Hematopoietic multipotent progenitor cell treated with erythropoietin and hydrocortisone succinate and interleukin-3 and kit ligand, for 15 days (in vitro differentiated cells): ENCODE measurements around the gene GJB2.

Experiments
- DNase-seq: peaks from one replicate; pipeline ENCODE4 v3.0.0-alpha.2; 2015; ENCODE audit warnings: low spot score

The GJB2 gene

GRCh38 chr13:20192158-20192835 lies 441 bp downstream of the GJB2 start:
- DNase-seq = no peak

- DNase-seq = no peak
Observed at GRCh38 chr13:20191311-20192157, 1.2 kb downstream of the GJB2 start.

GRCh38 chr13:20190481-20191310 lies 2.0 kb downstream of the GJB2 start:
- no peak for DNase-seq

DNA sequence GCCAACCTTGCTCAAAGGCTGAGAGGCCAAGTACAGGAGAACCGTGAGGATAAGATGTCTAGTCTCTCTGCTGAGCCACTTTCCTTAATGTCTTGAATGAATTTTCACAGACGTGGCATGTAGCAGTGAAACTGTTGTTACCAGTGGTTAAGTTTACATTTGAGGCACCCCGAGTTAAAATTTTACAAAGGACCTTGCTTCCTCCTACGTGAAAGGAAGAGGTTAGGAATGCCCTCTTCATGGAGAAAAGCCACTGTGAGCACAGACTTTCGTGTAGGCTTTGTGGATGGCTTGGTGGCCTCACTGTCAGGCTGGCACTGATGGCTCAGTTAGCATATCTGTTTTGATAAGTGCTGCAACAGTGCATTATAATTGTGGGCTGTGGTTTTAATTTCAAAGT lies 2.7 kb downstream of the GJB2 start:
- no peak for DNase-seq

- no peak for DNase-seq
Observed at GRCh38 chr13:20188667-20189553, 3.8 kb downstream of the GJB2 start.

- DNase-seq = no peak
Observed at GRCh38 chr13:20186771-20187170, 6.0 kb downstream of the GJB2 start.

- DNase-seq = no peak
Observed at GRCh38 chr13:20185366-20186056, 7.2 kb downstream of the GJB2 start.

- DNase-seq = peak; percentile 60
Observed at GRCh38 chr13:20182231-20182846, 10.4 kb downstream of the GJB2 start.

DNA sequence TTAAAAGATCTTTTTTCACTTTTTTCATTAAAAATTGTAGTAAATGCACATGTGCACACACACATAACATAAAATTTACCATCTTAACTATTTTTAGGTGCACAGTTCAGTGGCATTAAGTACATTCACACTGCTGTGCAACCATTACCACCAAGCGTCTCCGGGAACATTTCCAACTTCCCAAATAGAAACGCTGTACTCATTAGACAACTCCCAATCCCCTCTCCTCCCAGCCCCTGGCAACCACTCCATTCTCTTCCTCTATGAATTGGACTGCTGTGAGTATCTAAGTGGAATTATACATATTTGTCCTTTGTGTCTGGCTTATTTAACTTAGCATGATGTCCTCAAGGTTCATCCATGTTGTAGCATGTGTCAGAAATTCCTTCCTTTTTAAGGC lies 11.6 kb downstream of the GJB2 start:
- DNase-seq = no peak

GRCh38 chr13:20178156-20178555 lies 14.6 kb downstream of the GJB2 start:
- DNase-seq = no peak

DNA sequence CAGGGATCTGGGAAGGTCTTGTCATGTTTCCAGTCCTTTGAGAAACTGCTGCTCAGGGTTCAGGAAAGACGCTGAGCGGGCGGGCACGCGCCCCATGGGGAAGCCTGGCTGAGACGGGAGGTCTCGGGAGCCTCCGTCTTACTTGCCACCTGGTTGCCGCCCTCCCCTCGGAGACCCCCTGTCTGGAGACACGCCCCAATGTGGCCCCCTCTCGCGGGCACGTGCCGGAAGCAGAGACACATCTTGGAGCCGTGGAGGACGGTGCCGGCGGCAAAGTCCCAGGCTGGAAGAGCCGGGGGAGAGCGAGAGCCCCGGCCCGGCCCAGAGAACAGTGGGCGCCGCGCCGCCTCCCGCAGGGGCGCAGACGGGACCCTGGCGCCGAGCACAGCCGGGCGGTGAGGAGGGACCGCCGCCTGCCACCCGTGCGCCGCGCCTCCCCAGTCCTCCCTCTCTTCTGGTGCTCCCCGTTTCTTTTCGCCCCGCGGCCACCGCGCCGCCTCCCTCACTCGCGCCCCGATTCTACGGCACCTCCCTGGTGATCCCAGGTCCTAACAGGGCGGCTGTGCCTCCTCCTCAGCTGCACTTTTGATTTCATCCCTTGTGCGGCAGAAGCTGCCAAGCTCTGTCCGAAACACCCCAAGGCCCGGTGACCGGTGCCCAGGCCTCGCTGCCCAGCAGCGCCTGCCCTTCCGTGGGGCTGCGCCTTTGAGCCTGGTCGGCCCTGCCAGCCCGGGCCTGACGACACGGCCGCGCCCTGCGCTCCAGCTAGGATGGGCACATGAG lies 15.5 kb downstream of the GJB2 start:
- DNase-seq = no peak

DNA sequence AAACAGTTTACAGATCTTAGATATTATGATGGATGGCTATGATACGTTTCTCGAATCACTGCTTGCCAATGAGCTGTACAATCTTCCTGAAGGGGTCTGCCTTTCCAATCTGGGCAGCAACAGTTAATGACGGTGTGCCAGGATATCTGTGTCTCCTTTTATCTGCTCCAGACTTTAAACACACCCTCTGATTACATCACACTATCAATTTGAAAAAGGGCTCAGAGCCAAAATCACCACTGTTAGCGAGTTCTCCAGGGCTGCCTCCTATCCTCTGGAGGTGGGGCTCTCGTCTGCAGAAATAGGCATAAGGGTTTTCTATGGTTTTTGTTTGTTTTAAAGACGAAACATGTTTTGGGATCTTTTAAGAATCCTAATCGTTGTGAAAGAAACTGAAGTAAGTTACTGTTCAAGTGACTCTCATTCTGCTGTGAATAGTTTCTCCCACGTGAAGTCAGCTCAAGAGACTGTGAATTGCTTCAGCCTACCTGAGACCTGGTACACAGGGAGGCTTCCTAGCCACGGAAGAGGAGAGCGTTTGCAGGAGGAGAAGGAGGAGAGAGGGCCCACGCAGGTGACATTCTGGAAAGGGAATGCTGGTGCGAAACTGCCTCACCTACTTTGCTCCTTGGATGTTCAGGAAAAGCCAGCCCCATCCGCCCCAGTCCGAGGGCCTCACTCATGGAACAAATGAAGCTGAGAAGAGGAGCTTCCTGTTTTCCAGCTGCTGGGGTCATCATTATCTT lies 16.7 kb downstream of the GJB2 start:
- DNase-seq = no peak

DNA sequence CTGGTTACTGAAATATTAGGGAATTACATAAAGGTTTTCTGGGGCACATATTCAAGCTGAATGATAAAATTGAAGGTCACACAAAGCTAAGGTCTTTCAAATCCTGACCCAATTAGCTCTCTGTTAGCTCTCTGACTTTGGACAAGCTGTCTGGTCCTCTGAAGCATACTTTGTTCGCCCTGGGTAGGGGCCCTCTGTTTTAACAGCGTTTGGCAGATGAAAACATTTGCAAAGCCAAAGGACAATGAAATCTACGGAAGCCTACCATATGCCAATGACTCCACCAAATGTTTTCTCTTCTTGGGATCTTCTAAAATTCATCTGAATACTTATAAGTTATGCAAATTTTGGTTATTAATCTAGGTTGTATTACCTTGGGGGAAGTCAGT lies 17.3 kb downstream of the GJB2 start:
- DNase-seq = no peak

DNA sequence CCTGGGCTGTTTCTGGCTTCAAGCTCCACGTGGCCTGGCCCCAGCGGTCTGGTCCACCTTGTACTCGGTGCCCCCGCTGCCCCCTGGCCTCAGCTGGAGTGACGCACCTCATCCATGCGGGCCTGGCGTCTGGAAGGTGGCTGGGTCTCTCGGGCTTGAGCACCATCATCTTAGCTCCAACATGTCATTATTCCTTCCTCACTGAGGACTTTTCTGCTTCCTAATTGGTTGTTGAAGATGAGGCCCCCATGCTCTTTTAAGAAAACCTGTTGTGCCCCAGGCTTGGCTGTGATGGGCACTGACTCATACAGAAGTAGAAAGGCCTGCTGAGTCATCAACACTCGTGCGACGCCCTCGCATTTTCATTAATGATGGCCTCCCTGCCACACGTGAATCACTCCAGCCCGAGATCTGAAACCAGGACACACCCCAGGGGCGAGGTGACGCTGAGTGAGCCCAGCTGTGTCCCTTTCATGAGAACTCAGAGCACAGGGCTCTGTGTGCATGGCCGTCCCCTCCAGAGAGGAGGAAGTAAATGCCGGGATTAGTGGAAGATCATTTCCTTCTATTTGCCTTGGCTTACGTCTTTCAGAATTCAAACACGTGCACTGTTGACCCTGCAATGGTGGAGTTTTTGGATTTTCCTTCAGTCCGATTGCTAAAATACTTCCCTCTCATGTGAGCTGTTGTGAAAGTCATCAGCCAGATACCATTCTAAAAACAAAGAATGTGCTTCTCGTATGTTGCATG lies 17.9 kb downstream of the GJB2 start:
- DNase-seq = peak; percentile 47

DNA sequence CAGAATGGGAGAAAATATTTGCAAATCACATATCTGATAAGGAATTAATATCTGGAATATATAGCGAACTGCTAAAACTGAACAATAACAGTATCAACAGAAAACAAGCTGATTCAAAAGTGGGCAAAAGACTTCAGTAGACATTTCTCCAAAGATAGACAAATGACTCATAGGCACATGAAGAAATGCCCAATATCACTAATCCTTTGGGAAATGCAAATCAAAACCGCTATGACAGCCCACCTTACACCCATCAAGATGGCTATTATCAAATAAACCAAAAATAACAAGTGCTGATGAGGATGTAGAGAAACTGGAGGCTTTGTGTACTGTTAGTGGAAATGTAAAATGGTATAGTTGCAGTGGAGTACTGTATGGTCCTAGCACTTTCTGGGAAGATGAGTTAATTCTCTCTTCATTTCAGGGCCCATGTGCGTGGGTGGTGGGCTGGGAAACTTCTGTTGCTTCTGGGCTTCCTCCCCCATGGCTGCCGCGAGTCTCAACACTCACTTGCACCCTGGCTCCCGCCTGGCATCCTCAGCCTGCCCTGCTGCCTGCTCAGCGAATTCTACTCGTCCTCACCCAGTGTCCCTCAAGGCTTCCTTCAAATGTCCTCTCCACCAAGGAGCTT lies 19.5 kb downstream of the GJB2 start:
- no peak for DNase-seq

DNA sequence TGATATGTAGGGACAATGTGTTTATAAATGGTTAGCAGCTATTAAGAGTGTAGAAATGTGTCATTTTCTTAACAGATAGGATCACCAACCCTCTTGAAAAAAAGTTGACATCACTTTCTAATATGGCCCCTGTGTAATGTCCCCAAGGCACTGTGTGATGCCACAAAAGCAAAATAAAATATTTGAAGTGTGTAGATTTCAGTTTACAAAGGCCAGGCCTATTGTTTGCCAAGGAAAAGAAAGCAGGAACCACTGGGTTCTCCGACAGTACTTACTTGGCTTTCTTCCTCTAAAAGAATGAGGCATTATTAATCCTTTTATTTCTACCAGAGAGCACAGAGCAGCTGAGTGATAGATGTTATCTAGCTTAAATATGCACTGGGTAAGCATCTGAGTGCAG lies 21.4 kb downstream of the GJB2 start:
- DNase-seq = no peak

- no peak for DNase-seq
Observed at GRCh38 chr13:20170921-20171320, 21.8 kb downstream of the GJB2 start.

- DNase-seq = no peak
Observed at GRCh38 chr13:20168396-20168795, 24.3 kb downstream of the GJB2 start.
